HL-60 (cell line): ENCODE data around the gene MGME1.

Experiments used
- CTCF ChIP-seq: IDR thresholded peaks from one replicate; pipeline ENCODE4 v1.5.1; 2011; ENCODE audit warnings: low read length, control low read depth, inconsistent platforms; ENCODE audit not compliant: insufficient read depth
- GABPA ChIP-seq: IDR thresholded peaks from 2 replicates; pipeline ENCODE4 v1.6.1; 2012; ENCODE audit warnings: low read depth
- POLR2AphosphoS5 ChIP-seq: IDR thresholded peaks from 2 replicates; pipeline ENCODE4 v1.6.1; 2012; ENCODE audit warnings: low read depth
- REST ChIP-seq: IDR thresholded peaks from 2 replicates; pipeline ENCODE4 v1.6.1; 2012; ENCODE audit warnings: low read depth; ENCODE audit not compliant: insufficient replicate concordance

GRCh38 chr20:17990278-17990972, 21.6 kb downstream of the MGME1 start:
- TF ChIP-seq GABPA, result no peak
- TF ChIP-seq CTCF, result no peak
- TF ChIP-seq REST, result no peak
- no peak for TF ChIP-seq POLR2AphosphoS5
